M059J (cell line): ENCODE results near the gene SLC19A2. TPM values are rescaled to one million over a fixed set of nuclear protein-coding genes. Genes with fewer than 3 reads are reported as not detected.
"Not testable (repeated sequence)": the region's sequence is repeated elsewhere in the genome, so short reads cannot be mapped to it uniquely, and the experiment has no call there.

Experiments used
- DNase-seq: peaks from one replicate; pipeline ENCODE4 v3.0.0-alpha.2; 2012; ENCODE audit warnings: low read depth
- total RNA-seq: library from RNA; depleted of rRNA; stranded (reverse); fragments of >200 nt; shearing (Covaris generic); gene quantifications from 2 replicates; pipeline ENCODE4 v1.2.3, GENCODE V29; 2014; rRNA removed

The SLC19A2 gene, protein sequence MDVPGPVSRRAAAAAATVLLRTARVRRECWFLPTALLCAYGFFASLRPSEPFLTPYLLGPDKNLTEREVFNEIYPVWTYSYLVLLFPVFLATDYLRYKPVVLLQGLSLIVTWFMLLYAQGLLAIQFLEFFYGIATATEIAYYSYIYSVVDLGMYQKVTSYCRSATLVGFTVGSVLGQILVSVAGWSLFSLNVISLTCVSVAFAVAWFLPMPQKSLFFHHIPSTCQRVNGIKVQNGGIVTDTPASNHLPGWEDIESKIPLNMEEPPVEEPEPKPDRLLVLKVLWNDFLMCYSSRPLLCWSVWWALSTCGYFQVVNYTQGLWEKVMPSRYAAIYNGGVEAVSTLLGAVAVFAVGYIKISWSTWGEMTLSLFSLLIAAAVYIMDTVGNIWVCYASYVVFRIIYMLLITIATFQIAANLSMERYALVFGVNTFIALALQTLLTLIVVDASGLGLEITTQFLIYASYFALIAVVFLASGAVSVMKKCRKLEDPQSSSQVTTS
- 8.1 and 10.4 TPM in 2 replicates for total RNA-seq

DNA sequence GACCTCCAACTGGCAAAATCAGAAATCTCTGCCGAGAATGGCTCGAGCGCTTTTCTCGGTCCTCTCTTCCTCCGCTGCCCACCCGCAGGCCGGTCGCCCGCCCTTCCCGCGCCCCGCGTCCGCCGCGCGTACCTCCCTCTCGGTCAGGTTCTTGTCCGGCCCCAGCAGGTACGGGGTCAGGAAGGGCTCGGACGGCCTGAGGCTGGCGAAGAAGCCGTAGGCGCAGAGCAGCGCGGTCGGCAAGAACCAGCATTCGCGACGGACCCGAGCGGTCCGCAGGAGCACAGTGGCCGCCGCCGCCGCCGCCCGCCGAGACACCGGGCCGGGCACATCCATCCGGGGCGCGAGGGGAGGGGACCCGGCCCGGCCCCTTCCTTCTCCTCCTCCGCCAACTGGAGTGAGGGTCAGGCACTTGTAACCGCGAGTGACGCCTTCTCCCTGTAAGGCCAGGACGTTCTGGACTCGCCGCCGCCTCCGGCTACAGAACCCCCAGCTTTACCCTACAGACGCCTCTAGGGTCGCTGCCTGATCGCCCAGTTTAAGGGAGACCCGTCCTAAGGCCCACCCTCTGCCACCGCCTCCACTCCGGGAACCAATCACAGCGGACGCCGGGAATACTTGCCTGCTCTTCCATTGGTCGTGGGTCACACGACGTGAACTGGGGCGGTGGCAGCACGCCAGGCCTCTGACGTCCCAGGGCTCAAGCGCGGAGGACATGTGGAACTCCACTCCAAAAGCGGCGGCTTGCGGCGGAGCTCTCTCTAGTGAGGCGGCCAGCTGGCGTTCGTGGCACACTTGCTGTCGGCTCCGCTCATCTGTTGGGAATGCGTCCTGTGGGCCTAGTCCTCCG lies at the start of gene SLC19A2:
Gene SLC19A2 (minus strand): TSS at position 514 of the 850 bp plus-strand sequence. CDS start 178 bp downstream, at position 336.
- DNase-seq = peak; percentile 99

DNA sequence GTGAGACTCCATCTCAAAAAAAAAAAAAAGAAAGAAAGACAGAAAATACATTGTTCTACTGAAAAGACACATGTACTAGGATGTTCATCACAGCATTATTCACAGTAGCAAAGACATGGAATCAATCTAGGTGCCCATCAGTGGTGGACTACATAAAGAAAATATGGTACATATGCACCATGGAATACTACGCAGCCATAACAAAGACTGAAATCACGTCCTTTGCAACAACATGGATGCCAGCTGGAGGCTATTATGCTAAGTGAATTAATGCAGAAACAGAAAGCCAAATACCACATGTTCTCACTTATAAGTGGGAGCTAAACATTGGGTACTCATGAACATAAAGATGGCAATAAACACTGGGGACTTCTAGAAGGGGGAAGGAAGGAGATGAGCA lies 48.9 kb upstream of the SLC19A2 start:
- no peak for DNase-seq

DNA sequence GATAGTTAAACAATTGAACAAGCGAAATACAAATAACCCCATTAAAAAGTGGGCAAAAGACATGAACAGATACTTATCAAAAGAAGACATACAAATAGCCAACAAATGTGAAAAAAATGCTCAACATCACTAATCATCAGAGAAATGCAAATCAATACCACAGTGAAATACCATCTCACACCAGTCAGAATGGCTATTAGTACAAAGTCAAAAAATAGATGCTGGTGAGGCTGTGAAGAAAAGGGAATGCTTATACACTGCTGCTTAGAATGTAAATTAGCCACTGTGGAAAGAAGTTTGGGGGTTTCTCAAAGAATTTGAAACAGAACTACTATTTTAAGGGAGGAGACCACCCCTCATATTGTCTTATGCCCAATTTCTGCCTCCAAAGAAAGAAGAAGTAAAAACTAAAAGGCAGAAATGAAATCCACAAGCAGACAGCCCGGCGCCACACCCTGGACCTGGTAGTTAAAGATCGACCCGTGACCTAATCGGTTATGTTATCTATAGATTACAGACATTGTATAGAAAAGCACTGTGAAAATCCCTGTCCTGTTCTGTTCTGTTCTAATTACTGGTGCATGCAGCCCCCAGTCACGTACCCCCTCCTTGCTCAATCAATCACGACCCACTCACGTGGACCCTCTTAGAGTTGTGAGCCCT lies 47.9 kb upstream of the SLC19A2 start:
- DNase-seq = not testable (repeated sequence)

DNA sequence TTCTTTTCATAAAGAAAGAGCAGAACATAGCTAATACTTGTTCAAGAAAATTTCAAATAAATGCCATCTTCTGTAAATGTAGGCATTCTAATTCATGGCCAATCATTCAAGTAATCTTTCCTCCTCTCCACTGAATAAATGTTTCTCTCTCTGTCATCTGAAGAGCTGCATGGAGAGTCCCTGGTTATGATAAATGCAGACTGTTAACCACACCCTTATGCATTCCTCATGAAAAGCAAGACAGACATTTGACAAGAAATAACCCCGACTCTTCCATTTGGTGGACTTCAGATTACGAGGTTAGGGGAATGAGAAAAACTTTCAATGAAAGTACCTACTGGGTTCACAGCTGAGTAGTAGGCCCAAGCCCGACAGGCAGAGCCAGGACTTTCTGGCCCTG lies 44.7 kb upstream of the SLC19A2 start:
- DNase-seq = no peak

DNA sequence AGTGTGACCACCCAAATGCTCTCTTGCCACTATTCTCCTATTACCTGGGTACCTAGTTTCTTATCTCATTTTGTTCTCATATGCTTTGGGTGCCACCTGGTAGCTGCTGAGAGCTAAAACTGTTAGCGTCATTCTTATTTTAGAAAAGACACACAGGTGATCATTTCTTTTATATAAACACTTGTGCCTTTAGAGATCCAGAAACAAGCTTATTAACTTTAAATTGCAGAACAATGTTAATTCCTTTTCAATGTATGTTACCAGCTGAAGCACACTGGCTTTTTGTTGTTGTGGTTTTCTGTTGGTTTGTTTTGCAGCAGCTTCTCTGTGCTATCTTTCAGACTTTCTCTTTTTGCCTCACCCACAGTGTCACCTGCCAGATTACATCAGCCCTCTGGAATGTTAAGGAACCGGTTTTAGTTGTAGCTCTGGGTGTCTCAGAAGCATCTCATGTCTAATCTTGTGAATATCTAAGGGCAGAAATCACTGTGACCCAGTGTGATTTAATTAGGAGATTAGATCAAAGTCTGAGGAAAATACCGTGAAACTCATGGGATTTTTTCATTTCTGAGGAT lies 43.4 kb upstream of the SLC19A2 start:
- peak; percentile 57 for DNase-seq

DNA sequence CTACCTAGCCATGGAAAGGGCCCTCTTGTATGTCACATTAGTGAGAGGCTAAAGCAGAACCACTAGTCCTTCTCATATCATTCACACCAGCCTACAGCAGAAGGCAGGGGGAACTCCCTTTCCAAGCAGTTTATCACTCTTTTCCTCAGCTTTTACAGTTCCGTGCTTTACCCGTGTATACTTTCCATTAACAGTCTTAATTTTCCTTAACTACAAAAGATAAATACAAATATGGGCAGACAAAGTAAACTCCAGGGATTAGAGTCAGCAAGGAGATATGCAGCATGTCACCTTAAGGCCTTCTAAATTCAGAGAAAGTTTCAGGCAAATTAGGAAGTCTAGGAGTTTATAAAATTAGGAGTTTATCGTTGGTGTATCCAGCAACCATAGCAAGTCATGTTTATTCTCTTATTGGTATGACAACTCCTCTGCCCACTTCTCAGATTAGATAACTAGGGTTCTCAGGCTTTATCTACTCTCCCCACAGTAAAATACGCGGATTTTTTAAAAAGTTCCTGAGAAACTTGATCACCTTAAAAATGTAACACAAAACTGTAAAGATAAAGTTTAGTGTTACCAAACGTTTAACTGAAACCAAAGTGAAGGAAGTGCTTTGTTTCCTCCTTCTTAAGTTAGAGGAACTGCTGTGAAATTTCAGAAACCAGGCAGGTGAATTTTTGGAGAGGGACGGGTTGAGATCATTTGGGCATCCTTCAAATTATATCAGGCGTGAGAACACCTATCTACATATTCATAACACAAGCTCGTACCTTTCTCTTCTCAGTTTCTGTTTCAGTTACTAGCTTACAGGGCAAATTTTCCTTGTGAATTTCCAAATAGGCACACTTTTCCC lies 42.7 kb upstream of the SLC19A2 start:
- DNase-seq = no peak

DNA sequence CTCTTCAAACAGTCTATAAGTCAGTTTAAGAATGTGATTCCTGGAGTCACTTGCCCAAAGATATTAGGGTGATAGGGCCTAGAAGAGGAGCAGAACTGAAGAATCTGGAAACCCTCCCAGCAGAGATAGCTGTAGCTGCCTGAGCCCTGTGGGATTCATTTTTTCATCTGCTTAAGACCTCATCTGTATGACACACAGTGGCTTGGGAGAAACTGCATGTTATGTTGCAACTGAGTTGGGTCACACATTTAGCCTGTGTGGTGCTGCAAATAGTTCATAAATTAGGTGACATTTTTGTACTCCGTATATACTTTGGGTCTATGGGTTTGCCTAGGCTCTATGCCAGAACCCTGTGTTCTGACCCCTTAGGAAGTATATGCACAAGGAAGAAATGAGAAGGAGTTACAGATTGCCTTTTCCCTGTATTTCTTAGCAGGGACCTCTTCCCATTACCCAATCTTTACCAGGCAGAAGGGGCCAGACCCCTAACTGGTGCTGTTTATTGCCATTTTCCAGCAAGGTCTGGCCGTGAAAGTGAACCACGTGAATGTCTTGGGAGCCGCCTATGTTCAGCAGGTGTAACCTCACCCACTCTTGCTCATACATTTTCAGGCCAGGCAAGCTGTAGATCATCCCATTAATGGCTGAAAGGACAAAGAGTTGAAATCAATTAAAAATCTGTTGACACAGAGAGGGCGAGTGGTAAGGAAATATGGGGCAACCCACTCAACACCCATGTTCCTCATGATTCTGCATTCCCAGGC lies 41.9 kb upstream of the SLC19A2 start:
- no peak for DNase-seq

DNA sequence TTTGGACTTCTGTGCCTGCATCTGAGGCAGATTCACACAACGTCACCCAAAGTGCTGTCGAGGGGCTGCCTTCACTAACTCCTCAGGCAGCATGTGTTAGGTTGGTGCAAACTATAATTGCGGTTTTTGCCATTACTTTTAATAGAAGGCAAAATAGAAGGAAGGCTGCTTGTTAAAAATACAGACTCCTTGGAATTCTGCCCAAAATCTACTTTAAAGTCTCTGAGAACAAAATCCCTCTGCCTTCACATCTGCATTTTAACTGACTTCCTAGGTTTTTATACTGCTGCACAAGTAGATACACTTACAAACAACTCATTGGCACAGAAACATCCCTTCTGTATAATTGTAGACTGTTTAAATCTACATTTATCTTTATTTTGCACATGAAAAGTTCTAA lies 41.3 kb upstream of the SLC19A2 start:
- no peak for DNase-seq

DNA sequence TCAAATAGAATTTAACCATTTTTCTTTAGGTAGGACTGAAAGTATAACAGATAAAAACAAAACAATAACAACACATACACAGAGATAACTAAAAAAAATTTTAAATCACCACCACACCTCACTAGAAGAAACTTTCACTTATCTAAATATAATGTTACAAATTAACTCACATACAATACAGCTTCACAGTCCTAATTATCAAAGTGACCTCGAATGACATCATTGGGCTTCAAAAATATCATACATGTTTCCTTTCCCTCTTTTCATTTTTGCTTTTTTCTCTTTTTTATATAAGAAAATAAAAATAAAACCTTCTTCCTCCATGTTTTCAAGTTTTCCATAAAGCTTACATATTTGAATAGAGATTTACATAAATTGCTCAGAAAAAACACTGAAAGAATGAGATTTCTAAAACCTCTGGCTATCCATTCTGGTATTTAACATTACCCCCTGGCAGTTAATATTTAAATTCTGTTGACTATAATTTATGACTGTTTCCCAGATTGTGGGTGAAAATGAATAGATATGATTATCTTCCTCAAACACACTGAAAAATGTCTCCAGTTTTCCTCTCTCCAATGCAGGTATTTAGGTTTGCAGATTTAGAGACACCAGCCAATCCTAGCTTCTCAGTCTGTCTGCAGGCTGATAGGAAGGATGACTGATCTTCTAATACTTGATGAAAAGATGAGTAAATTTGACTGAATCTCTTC lies 40.5 kb upstream of the SLC19A2 start:
- no peak for DNase-seq

DNA sequence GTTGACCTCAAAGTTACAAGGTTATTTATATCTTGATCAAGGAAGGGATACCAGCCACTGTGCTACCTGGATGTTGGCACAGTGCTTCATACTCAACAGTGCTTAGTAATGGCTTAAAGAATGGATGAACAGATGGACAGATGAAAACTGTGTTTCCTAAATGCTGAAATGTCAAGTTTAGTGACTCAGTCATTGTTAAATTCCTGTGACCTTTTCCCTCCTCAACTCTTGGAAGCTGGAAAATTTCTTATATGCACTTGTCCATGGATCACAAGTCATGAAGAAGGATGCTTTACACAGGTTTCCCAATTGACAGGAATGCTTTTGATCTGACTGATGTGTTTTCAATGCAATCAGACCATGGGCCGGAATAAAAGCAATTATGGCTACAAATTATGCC lies 39.6 kb upstream of the SLC19A2 start:
- no peak for DNase-seq

DNA sequence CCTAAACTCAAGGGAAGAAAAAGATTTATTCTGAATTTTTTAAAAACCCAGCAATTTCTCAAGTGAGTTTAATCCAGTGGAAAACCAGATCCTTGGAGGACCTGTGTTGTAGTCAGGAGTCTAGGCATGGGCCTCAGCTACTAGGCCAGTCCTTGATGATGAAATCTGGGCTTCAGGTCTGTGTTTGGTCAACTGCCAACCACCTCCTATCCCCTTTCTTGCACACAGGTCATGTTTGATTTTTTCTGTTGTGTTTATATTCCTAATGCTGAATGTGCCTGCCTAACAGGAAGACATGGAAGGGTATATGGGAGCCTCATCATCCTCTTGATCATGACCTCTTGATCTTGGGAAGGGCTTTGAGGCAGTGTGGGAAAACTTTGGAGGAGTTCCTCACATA lies 38.2 kb upstream of the SLC19A2 start:
- DNase-seq = no peak

DNA sequence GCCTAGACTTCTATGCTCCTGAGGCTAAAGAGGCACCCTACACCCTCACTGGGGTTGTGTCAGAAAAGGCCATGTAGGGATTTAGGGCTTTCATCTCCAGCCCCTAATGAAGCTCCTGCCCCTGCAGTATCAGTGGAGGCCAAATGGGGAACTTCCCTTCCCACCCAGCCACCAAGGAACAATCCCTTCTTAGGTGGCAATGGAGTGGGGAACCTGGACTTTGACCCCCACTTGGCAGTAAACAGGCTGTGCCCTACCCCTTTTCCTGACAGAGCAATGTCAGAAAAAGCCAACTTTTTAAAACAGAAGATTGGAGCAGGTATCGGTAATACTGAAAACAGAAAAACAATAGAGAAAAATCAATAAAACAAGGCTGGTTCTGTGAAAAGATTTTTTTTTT lies 35.5 kb upstream of the SLC19A2 start:
- DNase-seq = no peak

DNA sequence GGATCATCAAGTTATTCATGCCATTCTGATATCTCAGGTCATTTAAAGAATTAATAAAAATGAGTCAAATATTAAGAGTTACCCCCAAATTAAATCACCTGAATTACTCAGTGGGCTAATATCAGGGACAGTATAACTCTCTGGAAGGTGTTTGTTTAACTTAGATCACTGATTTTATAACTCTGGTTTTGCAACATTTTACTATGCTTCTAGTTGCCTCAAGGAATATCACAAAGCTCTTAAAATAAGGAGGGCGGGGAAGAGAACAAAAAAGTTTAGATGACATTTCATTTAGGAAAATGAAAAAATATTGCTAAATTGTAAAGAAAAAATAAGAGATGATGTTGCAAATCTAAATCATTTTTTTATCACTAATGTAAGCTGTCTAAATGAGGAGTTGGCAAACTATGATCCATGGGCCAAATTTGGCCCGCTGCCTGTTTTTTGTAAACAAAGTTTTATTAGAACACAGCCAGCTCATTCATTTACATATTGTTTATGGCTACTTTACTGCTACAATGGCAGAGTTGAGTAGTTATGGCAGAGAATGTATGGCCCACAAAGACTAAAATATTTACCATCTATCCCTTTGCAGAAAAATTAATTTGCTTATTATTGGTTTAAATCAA lies 31.9 kb upstream of the SLC19A2 start:
- peak; percentile 41 for DNase-seq

DNA sequence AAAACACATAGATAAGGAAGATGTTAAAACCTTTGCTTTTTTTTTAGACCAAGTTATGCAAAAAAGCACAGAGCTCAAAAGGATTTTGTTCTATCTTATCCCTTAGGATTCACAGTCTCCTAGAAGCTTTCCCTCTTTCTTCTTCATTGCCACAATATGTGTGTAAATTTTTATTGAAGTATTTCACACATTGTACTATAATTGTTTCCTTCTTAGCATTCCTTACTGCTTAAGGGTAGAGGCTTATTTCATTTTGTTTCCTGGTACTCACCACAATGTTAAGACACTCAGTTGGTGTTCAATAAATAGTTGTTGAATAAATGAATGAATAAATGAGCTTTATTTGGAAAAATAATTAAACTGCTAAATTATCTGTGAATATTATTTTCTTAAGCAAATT lies 29.9 kb upstream of the SLC19A2 start:
- DNase-seq = no peak

DNA sequence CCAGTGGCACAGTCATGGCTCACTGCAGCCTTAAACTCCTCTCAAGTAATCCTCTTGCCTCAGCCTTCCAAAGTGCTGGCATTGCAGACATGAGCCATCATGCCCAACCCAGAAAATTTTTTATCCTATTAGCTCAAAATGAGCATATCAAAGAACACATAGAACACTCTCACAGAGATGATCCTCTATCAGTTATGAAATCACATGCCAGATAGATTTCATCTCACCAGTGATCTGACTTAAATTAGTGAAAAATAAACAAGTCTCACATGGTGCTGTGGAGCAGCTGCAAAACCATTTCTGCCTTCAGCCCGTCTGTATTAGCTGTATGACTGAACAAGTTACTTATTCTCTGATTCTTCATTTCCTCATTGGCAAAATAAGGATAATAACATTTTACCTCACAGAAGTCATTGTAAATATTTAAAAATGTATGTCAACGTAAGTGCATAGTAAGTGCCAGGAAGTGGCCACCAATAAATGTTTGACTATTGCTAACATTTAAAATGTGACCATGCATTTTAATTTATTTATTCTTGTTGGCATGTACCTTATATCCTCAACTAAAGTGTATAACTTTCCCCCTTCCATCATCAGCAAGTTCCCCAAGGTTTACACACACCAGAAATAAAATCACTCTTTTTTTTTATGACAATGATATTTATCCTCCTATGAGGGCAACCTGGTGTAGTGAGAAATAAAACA lies 29.0 kb upstream of the SLC19A2 start:
- no peak for DNase-seq

DNA sequence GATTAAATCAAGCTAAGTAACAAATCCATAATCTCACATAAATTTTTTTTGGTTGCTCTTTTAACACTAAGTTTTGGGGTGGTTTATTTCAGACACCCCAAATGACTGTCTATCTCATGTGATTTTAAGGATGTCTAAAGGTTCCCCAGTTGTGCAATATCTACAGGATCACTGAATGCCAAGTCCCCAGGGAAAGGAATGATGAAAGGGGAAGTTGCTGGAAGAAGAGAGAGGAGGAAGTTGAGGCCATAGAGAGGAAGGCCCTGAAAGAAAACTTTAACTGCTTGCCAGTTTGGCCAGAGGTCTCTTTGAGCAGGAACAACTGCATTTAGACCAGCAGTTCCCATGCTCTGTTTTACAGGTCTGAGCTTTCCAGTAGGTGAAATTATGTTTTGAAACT lies 27.5 kb upstream of the SLC19A2 start:
- DNase-seq = no peak

DNA sequence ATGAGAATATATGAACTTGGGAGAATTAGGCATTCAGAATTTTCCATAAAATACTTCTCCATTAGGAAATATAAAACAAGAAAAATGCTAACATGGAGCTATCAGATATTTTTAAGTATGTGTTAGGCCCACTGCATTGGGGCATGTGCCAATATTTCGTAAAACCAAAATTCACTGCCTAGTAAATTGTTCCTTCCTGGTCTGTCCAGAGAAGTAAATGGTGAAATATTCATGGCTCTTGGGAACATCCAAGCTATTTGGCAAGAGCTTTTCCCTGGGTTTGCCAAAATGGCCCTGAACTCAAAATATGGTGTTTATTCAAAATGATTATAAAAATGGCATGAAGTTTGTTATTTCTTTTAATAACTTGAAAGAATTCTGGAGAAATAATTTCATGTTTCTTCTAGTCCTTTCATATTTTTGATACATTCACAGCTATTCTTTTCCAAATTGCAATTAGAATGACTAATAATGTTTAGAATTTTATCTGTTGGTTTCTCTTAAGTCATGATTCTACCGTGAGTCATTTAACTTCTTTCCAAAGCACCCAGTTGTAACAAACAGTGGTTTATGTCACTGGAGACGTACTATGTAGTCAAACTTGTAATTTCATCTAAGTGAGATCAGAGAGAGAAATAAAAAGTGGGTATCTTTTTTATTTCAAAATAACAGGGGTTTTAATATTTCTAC lies 25.7 kb upstream of the SLC19A2 start:
- DNase-seq = peak; percentile 82

DNA sequence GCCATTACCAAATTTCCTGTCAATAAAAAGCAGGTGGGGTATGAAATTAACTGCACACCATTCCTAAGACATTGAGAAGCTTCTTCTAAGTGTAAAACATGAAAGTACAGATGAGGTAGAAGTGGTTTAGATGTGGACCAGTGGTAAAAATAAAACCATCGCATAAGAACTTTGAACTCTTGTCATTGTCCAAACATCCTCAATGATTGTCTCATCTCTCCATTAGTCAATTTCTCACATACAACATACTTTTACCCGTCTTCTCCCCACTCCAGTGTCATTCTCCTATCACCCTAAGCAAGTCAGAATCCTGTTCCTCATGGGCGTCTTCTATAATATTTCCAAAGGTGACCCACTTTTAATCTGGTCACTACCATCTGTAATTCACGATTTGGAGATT lies 24.3 kb upstream of the SLC19A2 start:
- no peak for DNase-seq
